NT2/D1 (cell line): ENCODE measurements around the gene PTTG2.

Experiments used
- YY1 ChIP-seq: IDR thresholded peaks from 2 replicates; pipeline ENCODE4 v1.6.1; 2011; ENCODE audit not compliant: insufficient read length, insufficient read depth
- ZNF274 ChIP-seq: IDR thresholded peaks from 2 replicates; pipeline ENCODE4 v1.6.1; 2011; ENCODE audit warnings: mild to moderate bottlenecking, low read depth, low read length

- TF ChIP-seq YY1 (no peak), ZNF274 (no peak)
These were observed 23.2 kb upstream of the PTTG2 start for GRCh38 chr4:37936889-37937498.
